GM19372 (cell line): ENCODE measurements around the gene PRAMEF5.
"Not testable (repeated sequence)": the region's sequence is repeated elsewhere in the genome, so short reads cannot be mapped to it uniquely, and the experiment has no call there.

ENCODE experiments used
- ATAC-seq: cut with Tn5 transposase; IDR thresholded peaks from one replicate; pipeline ENCODE4 v1.9.1; 2021; ENCODE audit warnings: mild to moderate bottlenecking, low read depth, moderate library complexity; ENCODE audit not compliant: unreplicated experiment

The PRAMEF5 gene

DNA sequence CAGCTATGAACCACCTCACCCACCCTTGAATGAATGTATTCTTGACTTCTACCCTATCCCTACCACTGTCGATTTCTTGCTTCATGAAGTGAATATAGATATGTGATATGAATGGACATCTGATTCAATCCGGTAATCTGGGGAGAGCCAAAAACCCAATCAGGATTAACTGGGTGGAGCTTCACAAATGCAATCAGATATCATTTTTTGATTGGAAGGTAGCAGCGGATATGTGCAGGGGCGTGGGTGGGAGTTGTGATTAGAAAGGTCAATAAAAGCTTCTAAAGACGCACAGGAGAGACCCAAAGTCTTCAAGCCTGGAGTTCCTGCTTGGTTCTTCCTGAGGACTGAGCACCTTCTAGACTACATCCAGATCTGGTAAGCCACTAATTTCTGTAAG is at the start of gene PRAMEF5:
Gene PRAMEF5 (plus strand): TSS at position 301 of the 400 bp plus-strand sequence. CDS start 5,071 bp downstream, outside the sequence.
- ATAC-seq = not testable (repeated sequence)

DNA sequence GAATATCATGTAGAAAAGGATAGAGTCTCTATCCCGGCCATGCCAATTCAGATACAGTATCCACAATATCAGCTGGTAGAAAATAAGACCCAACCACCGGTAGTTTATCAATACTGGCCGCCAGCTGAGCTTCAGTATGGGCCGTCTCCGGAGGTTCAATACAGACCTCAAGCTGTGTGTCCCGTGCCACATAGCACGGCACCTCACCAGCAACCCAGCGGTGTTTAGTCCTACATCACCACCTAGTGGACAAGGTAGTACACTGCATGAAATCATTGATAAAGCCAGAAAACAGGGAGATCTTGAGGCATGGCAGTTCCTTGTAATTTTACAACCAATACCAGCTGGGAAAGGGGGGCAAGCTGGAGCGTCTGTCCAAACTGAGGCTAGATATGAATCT is 45.3 kb upstream of the PRAMEF5 start:
- not testable (repeated sequence) for ATAC-seq

DNA sequence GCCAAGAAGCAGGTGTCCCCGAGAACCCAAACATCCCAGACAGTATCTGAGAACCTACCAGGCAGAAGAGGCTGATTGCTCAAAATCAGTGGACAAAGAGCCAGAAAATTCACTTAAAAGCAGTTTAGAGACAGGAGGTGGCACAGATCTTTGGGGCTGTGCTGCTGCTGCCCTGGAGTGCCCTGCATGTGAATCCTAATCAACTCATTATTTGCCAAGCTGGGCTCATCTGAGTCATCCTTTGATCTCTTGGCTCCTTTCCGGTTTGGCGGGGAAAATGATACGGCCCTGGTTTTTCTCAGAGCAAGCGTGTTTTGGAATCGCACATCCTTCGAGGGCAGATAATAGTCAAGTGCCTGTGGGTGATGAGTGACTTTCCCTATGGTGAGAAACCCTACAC is 37.4 kb upstream of the PRAMEF5 start:
- not testable (repeated sequence) for ATAC-seq

DNA sequence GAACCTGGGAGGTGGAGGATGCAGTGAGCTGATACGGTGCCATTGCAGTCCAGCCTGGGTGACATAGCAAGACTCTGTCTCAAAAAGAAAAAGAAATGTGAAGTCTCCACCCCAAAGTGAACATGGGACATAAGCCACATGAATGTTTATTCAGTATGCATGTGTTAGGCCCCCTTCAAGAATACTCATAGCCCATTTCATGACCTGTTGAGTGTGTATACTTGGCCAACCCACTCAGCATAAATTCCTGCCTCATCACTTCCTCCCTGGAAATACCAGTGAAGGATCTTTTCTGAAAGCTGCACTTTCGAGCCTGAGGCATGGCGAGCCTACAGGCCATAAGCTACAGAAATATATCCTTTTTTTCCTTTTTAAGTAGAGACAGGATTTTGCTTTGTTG is 34.8 kb upstream of the PRAMEF5 start:
- ATAC-seq = not testable (repeated sequence)

GRCh38 chr1:13222788-13223187 is 31.2 kb upstream of the PRAMEF5 start:
- not testable (repeated sequence) for ATAC-seq

GRCh38 chr1:13224480-13225060 is 29.4 kb upstream of the PRAMEF5 start:
- ATAC-seq = no peak

DNA sequence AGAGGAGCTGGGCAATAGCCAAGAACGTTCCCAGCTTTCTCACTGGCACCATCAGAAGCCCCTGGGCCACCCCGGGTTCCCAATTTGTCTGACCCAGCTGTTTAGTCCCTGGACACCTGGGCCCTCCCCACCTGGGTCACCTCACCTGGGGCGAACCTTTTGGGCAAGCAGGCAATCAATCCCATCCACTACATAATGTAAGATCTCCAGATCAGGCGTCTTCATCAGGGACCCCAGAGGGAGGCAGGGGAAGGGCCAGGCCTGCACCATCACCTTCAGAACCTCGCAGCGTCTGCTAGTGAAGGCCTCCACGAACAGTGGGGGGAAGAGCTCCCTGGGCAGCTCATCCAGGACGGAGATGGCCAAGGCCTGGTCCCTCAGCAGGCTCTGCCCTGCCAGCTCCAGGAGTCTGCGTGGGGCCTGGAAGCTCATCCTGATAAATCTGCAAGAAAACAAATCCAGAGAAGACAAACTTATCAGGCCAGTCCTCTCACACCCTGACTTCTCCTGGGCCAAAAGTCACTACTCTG is 28.3 kb upstream of the PRAMEF5 start, which contains the start of gene PRAMEF18:
Gene PRAMEF18 (minus strand): TSS at position 480 of the 530 bp plus-strand sequence. CDS start 48 bp downstream, at position 432.
- not testable (repeated sequence) for ATAC-seq

DNA sequence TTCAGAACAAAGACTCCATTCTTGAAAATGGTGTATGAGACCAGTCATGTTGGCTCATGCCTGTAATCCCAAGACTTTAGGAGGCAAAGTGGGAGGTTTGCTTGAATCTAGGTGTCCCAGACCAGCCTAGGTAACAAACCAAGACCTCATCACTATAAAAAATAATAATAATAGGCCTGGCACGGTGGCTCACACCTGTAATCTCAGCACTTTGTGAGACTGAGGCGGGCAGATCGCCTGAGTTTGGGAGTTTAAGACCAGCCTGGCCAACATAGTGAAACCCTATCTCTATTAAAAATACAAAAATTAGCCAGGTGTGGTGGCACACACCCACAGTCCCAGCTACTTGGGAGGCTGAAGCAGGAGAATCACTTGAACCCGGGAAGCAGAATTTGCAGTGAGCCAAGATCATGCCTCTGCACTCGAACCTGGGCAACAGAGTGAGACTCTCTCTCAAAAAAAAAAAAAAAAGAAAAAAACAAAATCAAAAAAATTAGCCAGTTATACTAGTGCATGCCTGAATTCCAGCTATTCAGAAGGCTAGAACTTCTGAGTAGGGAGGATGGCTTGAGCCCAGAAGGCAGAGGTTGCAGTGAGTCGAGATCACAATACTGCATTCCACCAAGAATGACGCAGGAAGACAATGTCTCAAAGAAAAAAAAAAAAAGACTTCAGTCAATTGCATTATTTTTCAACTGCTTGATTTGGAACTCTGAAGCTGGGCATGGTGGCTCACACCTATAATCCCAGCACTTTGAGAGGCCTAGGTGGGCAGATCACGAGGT is 26.5 kb upstream of the PRAMEF5 start:
- ATAC-seq = not testable (repeated sequence)

DNA sequence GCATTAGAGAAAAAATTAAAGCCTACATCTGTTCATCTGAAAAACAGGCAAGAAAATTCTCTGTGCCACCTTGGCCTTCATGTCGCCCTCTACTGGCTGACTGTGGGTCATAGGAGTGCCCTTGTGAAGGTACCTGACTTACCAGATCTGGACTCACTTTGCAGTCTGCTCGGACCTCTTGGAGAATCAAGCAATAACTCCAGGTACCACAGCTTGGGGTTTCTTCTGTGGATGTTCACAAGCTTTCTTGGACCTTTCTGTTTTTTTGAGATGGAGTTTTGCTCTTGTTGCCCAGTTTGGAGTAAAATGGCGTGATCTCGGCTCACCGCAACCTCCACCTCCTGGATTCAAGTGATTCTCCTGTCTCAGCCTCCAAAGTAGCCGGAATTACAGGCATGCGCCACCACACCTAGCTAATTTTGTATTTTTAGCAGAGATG is 25.6 kb upstream of the PRAMEF5 start:
- no peak for ATAC-seq

DNA sequence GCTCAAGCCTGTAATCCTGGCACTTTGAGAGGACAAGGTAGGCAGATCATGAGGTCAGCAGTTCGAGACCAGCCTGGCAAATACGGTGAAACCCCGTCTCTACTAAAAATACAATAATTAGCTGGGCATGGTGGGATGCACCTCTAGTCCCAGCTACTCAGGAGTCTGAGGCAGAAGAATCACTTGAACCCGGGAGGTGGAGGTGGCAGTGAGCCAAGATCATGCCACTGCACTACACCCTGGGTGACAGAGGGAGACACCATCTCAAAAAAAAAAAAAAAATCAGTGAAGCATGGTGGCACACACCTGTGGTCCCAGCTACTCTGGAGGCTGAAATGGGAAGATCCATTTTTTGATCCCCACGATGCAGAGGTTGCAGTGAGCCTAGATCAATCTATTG is 23.9 kb upstream of the PRAMEF5 start:
- ATAC-seq = not testable (repeated sequence)

DNA sequence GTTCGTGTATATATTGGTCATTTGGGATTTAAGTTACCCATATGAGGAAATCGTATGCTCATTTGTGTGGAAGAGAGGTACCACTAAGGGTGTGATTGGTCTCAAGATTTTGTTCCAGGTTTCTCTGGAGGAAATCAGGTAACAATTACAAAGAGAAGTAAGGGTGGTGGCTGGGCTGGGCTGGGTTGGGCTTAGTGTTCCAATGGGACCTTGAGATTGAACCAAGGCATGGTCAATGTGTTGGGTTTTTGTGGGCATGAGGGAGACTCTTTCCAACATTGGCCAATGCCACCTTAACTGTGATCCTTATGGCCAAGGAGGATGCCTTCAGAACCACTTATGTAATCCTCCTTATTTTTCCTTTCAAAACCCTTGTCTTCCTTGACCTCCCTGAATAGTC is 23.4 kb upstream of the PRAMEF5 start:
- not testable (repeated sequence) for ATAC-seq

DNA sequence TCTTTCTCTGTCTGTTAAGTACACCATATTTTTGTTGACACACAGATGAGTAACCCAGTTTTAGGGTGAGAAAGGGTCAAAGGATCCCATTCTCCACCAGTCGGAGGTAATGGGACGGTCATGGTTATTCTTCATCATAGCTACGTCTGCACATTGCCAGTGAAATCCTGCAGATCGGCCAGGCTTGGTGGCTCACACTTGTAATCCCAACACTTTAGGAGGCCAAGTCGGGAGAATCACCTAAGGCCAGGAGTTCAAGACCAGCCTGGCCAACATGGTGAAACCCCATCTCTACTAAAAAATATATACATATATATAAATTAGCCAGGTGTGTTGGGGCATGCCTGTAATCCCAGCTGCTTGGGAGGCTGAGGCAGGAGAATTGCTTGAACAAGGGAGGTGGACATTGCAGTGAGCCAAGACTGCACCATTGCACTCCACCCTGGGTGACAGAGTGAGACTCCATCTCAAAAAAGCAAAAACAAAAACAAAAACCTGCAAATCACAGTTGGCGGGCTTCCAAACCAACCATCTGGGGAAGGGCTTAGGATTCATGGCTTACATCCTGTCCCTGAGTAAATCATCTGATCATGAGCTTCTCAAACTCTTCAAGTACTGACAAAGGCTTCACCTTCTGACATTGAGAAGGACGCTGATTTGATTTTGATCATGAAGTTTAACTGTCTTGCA is 22.8 kb upstream of the PRAMEF5 start:
- not testable (repeated sequence) for ATAC-seq

DNA sequence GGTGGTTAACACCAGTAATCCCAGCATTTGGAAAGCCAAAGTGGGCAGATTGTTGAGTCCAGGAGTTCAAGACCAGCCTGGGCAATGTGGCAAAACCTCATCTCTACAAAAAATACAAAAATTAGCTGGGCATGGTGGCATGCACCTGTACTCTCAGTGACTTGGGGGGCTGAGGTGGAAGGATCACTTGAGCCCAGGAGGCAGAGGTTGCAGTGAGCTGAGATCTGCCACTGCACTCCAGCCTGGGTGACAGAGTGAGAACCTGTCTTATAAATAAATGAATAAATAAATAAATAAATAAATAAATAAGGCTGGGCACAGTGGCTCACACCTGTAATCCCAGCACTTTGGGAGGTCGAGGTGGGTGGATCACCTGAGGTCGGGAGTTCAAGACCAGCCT is 21.9 kb upstream of the PRAMEF5 start:
- not testable (repeated sequence) for ATAC-seq

- not testable (repeated sequence) for ATAC-seq
These were observed 19.9 kb upstream of the PRAMEF5 start for GRCh38 chr1:13234057-13234456.

GRCh38 chr1:13237572-13237971 is 16.4 kb upstream of the PRAMEF5 start:
- not testable (repeated sequence) for ATAC-seq

GRCh38 chr1:13239633-13240032 is 14.4 kb upstream of the PRAMEF5 start:
- not testable (repeated sequence) for ATAC-seq

DNA sequence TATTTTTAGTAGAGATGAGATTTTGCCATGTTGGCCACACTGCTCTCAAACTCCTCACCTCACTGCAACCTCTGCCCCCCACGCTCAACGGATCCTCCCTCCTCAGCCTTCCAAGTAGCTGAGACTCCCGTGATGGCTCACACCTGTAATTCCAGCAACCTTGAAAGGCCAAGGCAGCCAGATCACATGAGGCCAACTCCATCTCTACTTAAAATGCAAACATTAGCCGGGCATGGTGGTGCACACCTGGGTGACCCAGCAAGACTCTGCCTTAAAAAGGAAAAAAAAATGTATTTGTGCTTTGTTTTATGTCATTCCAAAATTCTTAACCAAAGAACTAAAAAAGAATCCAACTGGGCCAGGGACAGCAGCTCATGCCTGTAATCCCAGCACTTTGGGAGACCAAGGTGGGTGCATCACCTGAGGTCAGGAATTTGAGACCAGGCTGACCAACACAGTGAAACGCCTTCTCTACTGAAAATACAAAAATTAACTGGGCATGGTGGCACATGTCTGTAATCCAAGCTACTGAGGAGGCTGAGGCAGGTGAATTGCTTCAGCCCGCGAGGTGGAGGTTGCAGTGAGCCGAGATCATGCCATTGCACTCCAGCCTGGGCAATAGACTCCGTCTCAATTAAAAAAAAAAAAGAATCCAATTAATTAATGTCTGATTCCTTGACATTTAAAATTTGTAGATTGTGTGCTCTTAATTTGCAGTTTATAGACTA is 10.3 kb upstream of the PRAMEF5 start:
- ATAC-seq = not testable (repeated sequence)

- not testable (repeated sequence) for ATAC-seq
These were observed 8.0 kb upstream of the PRAMEF5 start for GRCh38 chr1:13245841-13246553.

- ATAC-seq = not testable (repeated sequence)
These were observed 7.5 kb upstream of the PRAMEF5 start for GRCh38 chr1:13246554-13246871.

- not testable (repeated sequence) for ATAC-seq
These were observed 6.9 kb upstream of the PRAMEF5 start for GRCh38 chr1:13247122-13247521.
